GM23338 (cell line): Measurements from ENCODE around the gene TECTB. TPM values are rescaled to one million over a fixed set of nuclear protein-coding genes. Genes with fewer than 3 reads are reported as not detected.

Experiments used
- ATAC-seq: fragments of 200-7000 bp; cut with Tn5 transposase; 3 replicates; pipeline ENCODE4 v1.9.1; 2020
- DNase-seq: peaks from one replicate; pipeline ENCODE4 v3.0.0-alpha.2; 2015; ENCODE audit warnings: low spot score
- H2AFZ ChIP-seq: fragments of 200-600 bp; sonication (generic); 2 replicates; pipeline ENCODE4 v1.8.0; 2016; ENCODE audit warnings: antibody characterized with exemption, mild to moderate bottlenecking, moderate library complexity
- H3F3A ChIP-seq: fragments of 200-600 bp; sonication (generic); replicated peaks from 2 replicates; pipeline ENCODE4 v1.8.0; 2017; ENCODE audit warnings: antibody characterized with exemption, mixed run types, low read depth
- H3K27ac ChIP-seq: fragments of 200-600 bp; sonication (generic); 2 replicates; pipeline ENCODE4 v1.6.1; 2016; ENCODE audit warnings: low read depth
- H3K27me3 ChIP-seq: fragments of 200-600 bp; sonication (generic); 2 replicates; pipeline ENCODE4 v1.8.0; 2016; ENCODE audit warnings: mild to moderate bottlenecking, mixed run types, moderate library complexity; ENCODE audit not compliant: insufficient read depth
- H3K36me3 ChIP-seq: fragments of 200-600 bp; sonication (generic); 2 replicates; pipeline ENCODE4 v1.8.0; 2016; ENCODE audit warnings: mild to moderate bottlenecking; ENCODE audit not compliant: insufficient read depth
- H3K4me1 ChIP-seq: fragments of 200-600 bp; sonication (generic); 2 replicates; pipeline ENCODE4 v1.8.0; 2016; ENCODE audit warnings: mild to moderate bottlenecking, moderate library complexity; ENCODE audit not compliant: insufficient read depth
- H3K4me2 ChIP-seq: fragments of 200-600 bp; sonication (generic); 2 replicates; pipeline ENCODE4 v1.7.1; 2017; ENCODE audit warnings: mixed run types
- H3K4me3 ChIP-seq: fragments of 200-600 bp; sonication (generic); 2 replicates; pipeline ENCODE4 v1.6.1; 2016; ENCODE audit warnings: mixed run types
- H3K79me2 ChIP-seq: fragments of 200-600 bp; sonication (generic); replicated peaks from 2 replicates; pipeline ENCODE4 v1.8.0; 2017; ENCODE audit warnings: mild to moderate bottlenecking; ENCODE audit not compliant: insufficient read depth
- H3K9me2 ChIP-seq: fragments of 200-600 bp; sonication (generic); 2 replicates; pipeline ENCODE4 v1.8.0; 2017; ENCODE audit not compliant: insufficient read depth
- H4K20me1 ChIP-seq: fragments of 200-600 bp; sonication (generic); replicated peaks from 2 replicates; pipeline ENCODE4 v1.8.0; 2017; ENCODE audit warnings: mild to moderate bottlenecking; ENCODE audit not compliant: insufficient read depth
- H3K27ac Mint-ChIP-seq: 2 replicates; pipeline ENCODE4 v1.8.0; 2020; ENCODE audit warnings: inconsistent platforms, mild to moderate bottlenecking, moderate library complexity, mixed read lengths
- H3K27me3 Mint-ChIP-seq: 3 replicates; pipeline ENCODE4 v1.8.0; 2022; ENCODE audit warnings: low read depth, mild to moderate bottlenecking, moderate library complexity, mixed read lengths, inconsistent platforms; ENCODE audit not compliant: insufficient read depth, poor library complexity
- H3K36me3 Mint-ChIP-seq: 3 replicates; pipeline ENCODE4 v1.8.0; 2021; ENCODE audit warnings: low read depth, mild to moderate bottlenecking, inconsistent platforms, moderate library complexity, mixed read lengths
- H3K4me1 Mint-ChIP-seq: 3 replicates; pipeline ENCODE4 v1.8.0; 2020; ENCODE audit warnings: mild to moderate bottlenecking, inconsistent platforms, mixed read lengths
- H3K4me3 Mint-ChIP-seq: 3 replicates; pipeline ENCODE4 v1.8.0; 2021; ENCODE audit warnings: moderate library complexity, mild to moderate bottlenecking, inconsistent platforms, mixed read lengths
- H3K9me3 Mint-ChIP-seq: 3 replicates; pipeline ENCODE4 v1.8.0; 2020; ENCODE audit warnings: moderate library complexity, mild to moderate bottlenecking, inconsistent platforms, mixed read lengths
- EZH2 ChIP-seq: fragments of 200-600 bp; sonication (generic); IDR thresholded peaks from one replicate; pipeline ENCODE4 v1.8.0; 2017; ENCODE audit warnings: antibody characterized with exemption, mild to moderate bottlenecking, low read depth; ENCODE audit not compliant: unreplicated experiment
- REST ChIP-seq: IDR thresholded peaks from one replicate; pipeline ENCODE4 v1.6.1; 2018; ENCODE audit warnings: antibody characterized with exemption; ENCODE audit not compliant: unreplicated experiment
- STAT1 ChIP-seq: IDR thresholded peaks from one replicate; pipeline ENCODE4 v1.6.1; 2016; ENCODE audit warnings: antibody characterized with exemption; ENCODE audit not compliant: unreplicated experiment
- ZNF462 ChIP-seq: fragments of 250-450 bp; sonication (Bioruptor Pico); IDR thresholded peaks from 2 replicates; pipeline ENCODE4 v1.5.0; 2020; ENCODE audit warnings: mild to moderate bottlenecking, moderate library complexity
- polyA plus RNA-seq: library from polyadenylated mRNA; unstranded; fragments of >200 nt; fragmentation: Nextera tagmentation; extraction: Ambion mirVana; gene quantifications from 2 replicates; pipeline ENCODE4 v1.2.1, GENCODE V29; 2016
- total RNA-seq: library from RNA; depleted of rRNA; stranded (reverse); fragments of >200 nt; shearing (Covaris generic); gene quantifications from 2 replicates; pipeline ENCODE4 v1.2.3, GENCODE V29; 2014

TECTB gene
- total and polyA plus RNA-seq, 2 experiments from 2014 or later = not detected

- Mint-ChIP-seq H3K4me1 (no peaks in the 10 kb centered on the region; the same call in 2 of the 3 replicates), H3K9me3 (no peaks in the 10 kb centered on the region; the same call in 2 of the 3 replicates), H3K27ac (no peak overlapping the region), H3K36me3 (no peaks in the 10 kb centered on the region), H3K4me3 (no peak overlapping the region), H3K27me3 (peaks cover 5% of the 10 kb centered on the region)
- no peaks in the 10 kb centered on the region for H3K36me3 ChIP-seq
- H3K4me2 ChIP-seq = no peak overlapping the region
- ATAC-seq (no peak), DNase-seq (no peak)
- TF ChIP-seq STAT1 (no peak), ZNF462 (CRISPR knock-in tag) (no peak), EZH2 (no peak), REST (no peak)
- H3K27me3 ChIP-seq = no peaks in the 10 kb centered on the region
- no peak overlapping the region for H3K4me3 ChIP-seq
- no peaks in the 10 kb centered on the region for H3K4me1 ChIP-seq
- H3K9me2 ChIP-seq = no peaks in the 10 kb centered on the region
- H2AFZ ChIP-seq = no peak overlapping the region
- no peak overlapping the region for H3K27ac ChIP-seq
- H4K20me1 ChIP-seq = no peaks in the 10 kb centered on the region
- no peaks in the 10 kb centered on the region for H3F3A ChIP-seq
- H3K79me2 ChIP-seq = no peaks in the 10 kb centered on the region
Observed at GRCh38 chr10:112332022-112332421, 48.8 kb downstream of the TECTB start.
